ENCODE results near the gene RNF125. TPM values are rescaled to one million over a fixed set of nuclear protein-coding genes. Genes with fewer than 3 reads are reported as not detected.
A peak's percentile ranks its signal among the peaks of the same experiment; 100 is the strongest.

RNF125 gene
- total and polyA plus RNA-seq, 9 of the 15 experiments (the other 6 are each of a cell fraction or from before 2014, with no cell fraction given): 0.01 to 0.29 (median 0.07) TPM; not detected in 1

- TF ChIP-seq ZBTB40 (IDR thresholded peaks at IDR 0.05): peak; percentile 40; the same call in 1 of the 2 replicates
- no peak for TF ChIP-seq ZBTB40 (CRISPR knock-in tag; IDR thresholded peaks at IDR 0.05)
- peak; percentile 63; the same call in 1 of the 2 replicates for TF ChIP-seq RNF2 (IDR thresholded peaks at IDR 0.05)
- no peak for TF ChIP-seq FOXA3 (CRISPR knock-in tag; conservative IDR thresholded peaks at IDR 0.05 in 1 of 2, IDR thresholded peaks at IDR 0.05 in 1 of 2)
- no peak for TF ChIP-seq ZNF408 (CRISPR knock-in tag; IDR thresholded peaks at IDR 0.05; ENCODE audit: low read depth)
- TF ChIP-seq RFX5 (IDR thresholded peaks at IDR 0.05; ENCODE audit: low read depth, low read length): no peak
- no peak for TF ChIP-seq ZBTB7A (IDR thresholded peaks at IDR 0.05; ENCODE audit: borderline replicate concordance, control insufficient read depth, low read depth, low read length)
- peak; percentile 42 for TF ChIP-seq U2AF1 (optimal IDR thresholded peaks at IDR 0.05; ENCODE audit: low read depth, low read length)
- peak; percentile 30; the same call in 1 of the 2 replicates for TF ChIP-seq BCOR (IDR thresholded peaks at IDR 0.05)
- TF ChIP-seq ZBTB34 (CRISPR knock-in tag; IDR thresholded peaks at IDR 0.05): no peak
- no peak for TF ChIP-seq RBM15 (IDR thresholded peaks at IDR 0.05; ENCODE audit: insufficient read depth, low read length)
- TF ChIP-seq BHLHE40 (IDR thresholded peaks at IDR 0.05; ENCODE audit: low read length): peak; percentile 67
- TF ChIP-seq NR2C1 (IDR thresholded peaks at IDR 0.05): peak; percentile 75
- TF ChIP-seq NR2C1 (tag; IDR thresholded peaks at IDR 0.05): peak; percentile 78
- TF ChIP-seq SREBF1 (IDR thresholded peaks at IDR 0.05; ENCODE audit: borderline replicate concordance, low read depth, low read length): no peak
- peak; percentile 53; the same call in 1 of the 2 replicates for TF ChIP-seq TEAD4 (IDR thresholded peaks at IDR 0.05; ENCODE audit: low read length)
- no peak for TF ChIP-seq TEAD4 (CRISPR knock-in tag; IDR thresholded peaks at IDR 0.05; ENCODE audit: borderline replicate concordance)
- peak; percentile 24 to 39; a peak in 1 of 4 replicates for TF ChIP-seq TBL1XR1 (IDR thresholded peaks at IDR 0.05; ENCODE audit: low read length in 2 of 2)
Observed at GRCh38 chr18:32018331-32019250, at the start of gene RNF125 (continued).
